HG02623 (cell line): ENCODE data around the gene TEDC2.
"Not testable (repeated sequence)": the region's sequence is repeated elsewhere in the genome, so short reads cannot be mapped to it uniquely, and the experiment has no call there.

ENCODE experiments used
- ATAC-seq: cut with Tn5 transposase; IDR thresholded peaks from one replicate; pipeline ENCODE4 v1.9.1; 2021; ENCODE audit warnings: moderate library complexity; ENCODE audit not compliant: unreplicated experiment

TEDC2 gene

GRCh38 chr16:2475413-2476344 is 15.8 kb downstream of the TEDC2 start:
- no peak for ATAC-seq

GRCh38 chr16:2476345-2476720 is 16.4 kb downstream of the TEDC2 start:
- no peak for ATAC-seq

- no peak for ATAC-seq
Observed at GRCh38 chr16:2476741-2477140, 16.8 kb downstream of the TEDC2 start.

GRCh38 chr16:2477327-2477726 is 17.4 kb downstream of the TEDC2 start:
- no peak for ATAC-seq

- ATAC-seq = no peak
Observed at GRCh38 chr16:2478279-2478678, 18.4 kb downstream of the TEDC2 start.

GRCh38 chr16:2479996-2480395 is 20.1 kb downstream of the TEDC2 start:
- ATAC-seq = not testable (repeated sequence)

- no peak for ATAC-seq
Observed at GRCh38 chr16:2480948-2481347, 21.0 kb downstream of the TEDC2 start.

GRCh38 chr16:2481676-2482075 is 21.8 kb downstream of the TEDC2 start:
- ATAC-seq = no peak

- no peak for ATAC-seq
Observed at GRCh38 chr16:2482249-2482648, 22.3 kb downstream of the TEDC2 start.

- ATAC-seq = no peak
Observed at GRCh38 chr16:2482708-2483534, 23.0 kb downstream of the TEDC2 start.

- no peak for ATAC-seq
Observed at GRCh38 chr16:2483939-2484897, 24.3 kb downstream of the TEDC2 start.

GRCh38 chr16:2484898-2485508 is 25.1 kb downstream of the TEDC2 start:
- ATAC-seq = no peak

GRCh38 chr16:2485811-2486507 is 26.1 kb downstream of the TEDC2 start:
- ATAC-seq = no peak

- ATAC-seq = no peak
Observed at GRCh38 chr16:2486645-2487516, 27.0 kb downstream of the TEDC2 start.

GRCh38 chr16:2487517-2487842 is 27.6 kb downstream of the TEDC2 start:
- no peak for ATAC-seq

- no peak for ATAC-seq
Observed at GRCh38 chr16:2487903-2488531, 28.1 kb downstream of the TEDC2 start.

GRCh38 chr16:2489581-2489980 is 29.7 kb downstream of the TEDC2 start:
- ATAC-seq = no peak
